ENCODE results near the gene CNNM1. TPM values are rescaled to one million over a fixed set of nuclear protein-coding genes. Genes with fewer than 3 reads are reported as not detected.

The CNNM1 gene
- total and polyA plus RNA-seq, 9 of the 15 experiments (the other 6 are each of a cell fraction or from before 2014, with no cell fraction given) = not detected

GRCh38 chr10:99431190-99431760 is 102.1 kb downstream of the CNNM1 start (continued):
- TF ChIP-seq ZBTB33 (CRISPR knock-in tag; IDR thresholded peaks at IDR 0.05) (no peak), ZNF316 (IDR thresholded peaks at IDR 0.05) (no peak), TCFL5 (CRISPR knock-in tag; conservative IDR thresholded peaks at IDR 0.05) (no peak), GTF2E2 (tag; IDR thresholded peaks at IDR 0.05) (peak; percentile 65; the same call in 1 of the 2 replicates), CCAR2 (IDR thresholded peaks at IDR 0.05; ENCODE audit: low read depth, low read length) (no peak), ZFP36 (IDR thresholded peaks at IDR 0.05; ENCODE audit: low read depth, low read length, partially characterized antibody) (no peak), EHMT2 (IDR thresholded peaks at IDR 0.05) (no peak), ZFPM2 (CRISPR knock-in tag; IDR thresholded peaks at IDR 0.05) (no peak), HNRNPLL (IDR thresholded peaks at IDR 0.05; ENCODE audit: low read depth, low read length, poor library complexity, severe bottlenecking) (no peak), SRSF7 (optimal IDR thresholded peaks at IDR 0.05; ENCODE audit: low read depth, low read length) (no peak), NEUROD1 (IDR thresholded peaks at IDR 0.05; ENCODE audit: borderline replicate concordance, low read depth, low read length, partially characterized antibody) (no peak), SRSF9 (IDR thresholded peaks at IDR 0.05; ENCODE audit: borderline replicate concordance, low read depth, low read length) (no peak), ZNF592 (IDR thresholded peaks at IDR 0.05) (0 out of 2 replicates have a peak, but pooled peaks have one; percentile 33), NRF1 (conservative IDR thresholded peaks at IDR 0.05 in 1 of 2, IDR thresholded peaks at IDR 0.05 in 1 of 2) (peak; percentile 64 to 66), MAZ (CRISPR knock-in tag; conservative IDR thresholded peaks at IDR 0.05 in 1 of 2, IDR thresholded peaks at IDR 0.05 in 1 of 2) (0 out of 4 replicates have a peak, but pooled peaks of 1 of the 2 experiments have one; percentile 4), MTA1 (IDR thresholded peaks at IDR 0.05; ENCODE audit: borderline replicate concordance) (no peak), ZNF512 (tag; IDR thresholded peaks at IDR 0.05) (no peak), HMBOX1 (IDR thresholded peaks at IDR 0.05) (peak; percentile 67; the same call in 1 of the 2 replicates), NFIC (IDR thresholded peaks at IDR 0.05) (0 out of 2 replicates have a peak, but pooled peaks have one; percentile 37)
